Tibial nerve (tissue), 4 donors: ENCODE data around the gene NDUFB3.
"Not testable (repeated sequence)": the region's sequence is repeated elsewhere in the genome, so short reads cannot be mapped to it uniquely, and the experiment has no call there.

Source experiments
- CTCF ChIP-seq, 5 experiments: fragments of 200-600 bp in 3 of 5; fragments of 450-650 bp in 2 of 5; sonication (generic) in 3 of 5; IDR thresholded peaks; one replicate each; pipeline ENCODE4 v1.5.1; 2016 to 2019; ENCODE audit warnings: antibody characterized with exemption in 5 of 5, mild to moderate bottlenecking in 3 of 5, moderate library complexity in 2 of 5
- EP300 ChIP-seq, 2 donors: sonication (generic); formaldehyde crosslinking; IDR thresholded peaks; one replicate each; pipeline ENCODE4 v1.6.1; 2017; ENCODE audit warnings: antibody characterized with exemption in 2 of 2, mild to moderate bottlenecking in 1 of 2

DNA sequence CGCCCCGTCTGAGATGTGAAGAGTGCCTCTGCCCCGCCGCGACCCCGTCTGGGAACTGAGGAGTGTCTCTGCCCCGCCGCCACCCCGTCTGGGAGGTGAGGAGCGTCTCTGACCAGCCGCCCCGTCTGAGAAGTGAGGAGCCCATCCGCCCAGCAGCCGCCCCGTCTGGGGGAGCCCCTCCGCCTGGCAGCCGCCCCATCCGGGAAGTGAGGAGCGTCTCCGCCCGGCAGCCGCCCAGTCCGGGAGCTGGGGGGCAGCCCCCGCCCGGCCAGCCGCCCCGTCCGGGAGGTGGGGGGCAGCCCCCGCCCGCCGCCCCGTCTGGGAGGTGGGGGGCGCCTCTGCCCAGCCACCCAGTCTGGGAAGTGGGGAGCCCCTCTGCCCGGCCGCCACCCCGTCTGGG is 29.4 kb upstream of the NDUFB3 start:
- not testable (repeated sequence) for TF ChIP-seq CTCF, EP300 (IDR thresholded peaks at IDR 0.05)
